ENCODE results near the gene OR2T34. TPM values are rescaled to one million over a fixed set of nuclear protein-coding genes. Genes with fewer than 3 reads are reported as not detected.

The OR2T34 gene
- polyA plus RNA-seq, 2 of the 4 experiments (the other 2 are of a cell fraction): not detected

DNA sequence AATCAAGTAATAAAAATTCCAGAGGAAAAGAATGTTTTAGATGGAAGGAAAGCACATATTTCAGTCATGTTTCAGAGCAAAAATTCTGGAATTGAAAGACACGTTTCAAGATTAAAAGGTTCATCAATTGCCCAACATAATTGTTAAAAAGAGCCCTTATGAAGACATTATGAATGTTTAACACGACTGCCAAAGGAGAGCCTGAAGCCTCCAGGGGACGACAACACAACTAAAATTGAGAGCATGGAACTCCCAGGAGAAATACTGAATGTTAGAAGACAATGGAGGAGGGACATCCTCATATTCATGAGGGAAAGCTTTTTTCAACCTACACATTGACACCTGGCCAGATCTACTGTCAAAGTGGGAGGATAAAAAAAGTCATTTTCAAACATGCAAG lies 44.3 kb upstream of the OR2T34 start (continued):
- TF ChIP-seq, protein P1, sequence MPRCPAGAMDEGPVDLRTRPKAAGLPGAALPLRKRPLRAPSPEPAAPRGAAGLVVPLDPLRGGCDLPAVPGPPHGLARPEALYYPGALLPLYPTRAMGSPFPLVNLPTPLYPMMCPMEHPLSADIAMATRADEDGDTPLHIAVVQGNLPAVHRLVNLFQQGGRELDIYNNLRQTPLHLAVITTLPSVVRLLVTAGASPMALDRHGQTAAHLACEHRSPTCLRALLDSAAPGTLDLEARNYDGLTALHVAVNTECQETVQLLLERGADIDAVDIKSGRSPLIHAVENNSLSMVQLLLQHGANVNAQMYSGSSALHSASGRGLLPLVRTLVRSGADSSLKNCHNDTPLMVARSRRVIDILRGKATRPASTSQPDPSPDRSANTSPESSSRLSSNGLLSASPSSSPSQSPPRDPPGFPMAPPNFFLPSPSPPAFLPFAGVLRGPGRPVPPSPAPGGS (IDR thresholded peaks at IDR 0.05): no peak
- TF ChIP-seq POLR2AphosphoS2 (conservative IDR thresholded peaks at IDR 0.05; ENCODE audit: low read length): no peak
- no peak for TF ChIP-seq FOSB (CRISPR knock-in tag; IDR thresholded peaks at IDR 0.05)
- TF ChIP-seq, protein P2, sequence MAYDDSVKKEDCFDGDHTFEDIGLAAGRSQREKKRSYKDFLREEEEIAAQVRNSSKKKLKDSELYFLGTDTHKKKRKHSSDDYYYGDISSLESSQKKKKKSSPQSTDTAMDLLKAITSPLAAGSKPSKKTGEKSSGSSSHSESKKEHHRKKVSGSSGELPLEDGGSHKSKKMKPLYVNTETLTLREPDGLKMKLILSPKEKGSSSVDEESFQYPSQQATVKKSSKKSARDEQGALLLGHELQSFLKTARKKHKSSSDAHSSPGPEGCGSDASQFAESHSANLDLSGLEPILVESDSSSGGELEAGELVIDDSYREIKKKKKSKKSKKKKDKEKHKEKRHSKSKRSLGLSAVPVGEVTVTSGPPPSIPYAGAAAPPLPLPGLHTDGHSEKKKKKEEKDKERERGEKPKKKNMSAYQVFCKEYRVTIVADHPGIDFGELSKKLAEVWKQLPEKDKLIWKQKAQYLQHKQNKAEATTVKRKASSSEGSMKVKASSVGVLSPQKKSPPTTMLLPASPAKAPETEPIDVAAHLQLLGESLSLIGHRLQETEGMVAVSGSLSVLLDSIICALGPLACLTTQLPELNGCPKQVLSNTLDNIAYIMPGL (CRISPR knock-in tag; IDR thresholded peaks at IDR 0.05; ENCODE audit: borderline replicate concordance): no peak
- TF ChIP-seq, protein P3, sequence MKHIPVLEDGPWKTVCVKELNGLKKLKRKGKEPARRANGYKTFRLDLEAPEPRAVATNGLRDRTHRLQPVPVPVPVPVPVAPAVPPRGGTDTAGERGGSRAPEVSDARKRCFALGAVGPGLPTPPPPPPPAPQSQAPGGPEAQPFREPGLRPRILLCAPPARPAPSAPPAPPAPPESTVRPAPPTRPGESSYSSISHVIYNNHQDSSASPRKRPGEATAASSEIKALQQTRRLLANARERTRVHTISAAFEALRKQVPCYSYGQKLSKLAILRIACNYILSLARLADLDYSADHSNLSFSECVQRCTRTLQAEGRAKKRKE (CRISPR knock-in tag; IDR thresholded peaks at IDR 0.05; ENCODE audit: low read depth): no peak

DNA sequence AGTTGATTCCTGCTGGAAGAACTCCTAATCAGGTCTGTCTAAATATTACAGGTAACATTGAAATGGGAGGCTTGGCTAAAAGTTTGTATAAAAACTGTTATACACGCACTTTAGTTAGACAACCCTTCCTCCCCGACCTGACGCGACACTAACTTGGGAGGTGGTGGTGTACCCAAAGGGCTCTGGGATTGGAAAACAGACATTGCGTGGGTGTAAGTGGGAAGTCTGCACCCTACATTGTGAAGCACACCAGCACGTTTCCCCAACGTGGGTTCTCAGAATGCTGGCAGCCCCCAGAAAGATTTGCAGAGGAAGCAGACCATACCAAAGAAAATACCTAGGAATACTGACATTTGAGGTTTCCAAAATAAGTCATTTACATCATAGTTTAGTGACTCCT lies 43.6 kb upstream of the OR2T34 start:
- POLR2A ChIA-PET: no interaction called here
- DNase-seq (ENCODE audit: low read depth in 1 of 2, low spot score in 1 of 2) (no peak), ATAC-seq (no peak), FAIRE-seq (no peak)
- Histone ChIP-seq H3K4me2 (no peak overlapping the region), H3K27ac (no peak overlapping the region), H3K4me1 (no peaks in the 10 kb centered on the region), H3K4me3 (no peak overlapping the region), H3K9me3 (no peaks in the 10 kb centered on the region)
- WGBS (ENCODE audit: missing lambda C conversion rate): 26% methylated on average over 7 of the region's 7 CpGs
- TF ChIP-seq, protein P4, sequence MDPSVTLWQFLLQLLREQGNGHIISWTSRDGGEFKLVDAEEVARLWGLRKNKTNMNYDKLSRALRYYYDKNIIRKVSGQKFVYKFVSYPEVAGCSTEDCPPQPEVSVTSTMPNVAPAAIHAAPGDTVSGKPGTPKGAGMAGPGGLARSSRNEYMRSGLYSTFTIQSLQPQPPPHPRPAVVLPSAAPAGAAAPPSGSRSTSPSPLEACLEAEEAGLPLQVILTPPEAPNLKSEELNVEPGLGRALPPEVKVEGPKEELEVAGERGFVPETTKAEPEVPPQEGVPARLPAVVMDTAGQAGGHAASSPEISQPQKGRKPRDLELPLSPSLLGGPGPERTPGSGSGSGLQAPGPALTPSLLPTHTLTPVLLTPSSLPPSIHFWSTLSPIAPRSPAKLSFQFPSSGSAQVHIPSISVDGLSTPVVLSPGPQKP (IDR thresholded peaks at IDR 0.05; ENCODE audit: low read depth, low read length): no peak
- TF ChIP-seq ESRRA (IDR thresholded peaks at IDR 0.05; ENCODE audit: borderline replicate concordance, low read length): no peak
- CTCF ChIA-PET: interaction anchor here (1.3 kb wide), 1 partner anchor 189 kb away, joined by 3 read pairs; no protein-coding TSS in a partner anchor

DNA sequence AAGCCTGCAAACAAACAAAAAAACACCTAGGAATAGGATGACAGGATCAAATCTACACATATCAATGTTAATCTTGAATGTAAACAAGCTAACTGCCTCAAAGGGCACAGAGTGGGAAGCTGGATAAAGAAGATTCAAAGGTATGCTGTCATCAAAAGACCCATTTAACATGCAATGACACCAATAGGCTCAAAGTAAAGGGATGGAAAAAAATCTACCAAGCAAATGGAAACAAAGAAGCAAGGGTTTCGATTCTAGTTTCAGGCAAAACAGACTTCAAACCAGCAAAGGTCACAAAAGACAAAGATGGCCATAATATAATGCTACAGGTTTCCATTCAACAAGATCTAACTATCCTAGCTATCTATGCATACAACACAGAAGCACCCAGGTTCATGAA lies 39.2 kb upstream of the OR2T34 start:
- Histone ChIP-seq H3K4me1 (no peaks in the 10 kb centered on the region), H3K27ac (no peak overlapping the region), H3K4me3 (no peak overlapping the region), H3K9me3 (no peaks in the 10 kb centered on the region), H3K4me2 (no peak overlapping the region)
- ATAC-seq: no peak
- no peak for FAIRE-seq
- CTCF ChIA-PET: interaction anchor here (0.9 to 2.4 kb wide), 2 partner anchors 9 to 193 kb away, joined by 3 to 10 read pairs; no protein-coding TSS in a partner anchor
- POLR2A ChIA-PET: no interaction called here
- WGBS (ENCODE audit: missing lambda C conversion rate): 0% methylated on average over 1 of the region's 1 CpG
- no peak for DNase-seq (ENCODE audit: low read depth in 1 of 2, low spot score in 1 of 2)
- TF ChIP-seq JUNB (IDR thresholded peaks at IDR 0.05) (no peak), MAZ (IDR thresholded peaks at IDR 0.05; ENCODE audit: borderline replicate concordance, low read depth, low read length) (no peak), CHD4 (IDR thresholded peaks at IDR 0.05; ENCODE audit: borderline replicate concordance) (no peak), ZC3H11A (IDR thresholded peaks at IDR 0.05) (no peak), EHF (CRISPR knock-in tag; IDR thresholded peaks at IDR 0.05) (no peak), MYC (IDR thresholded peaks at IDR 0.05; ENCODE audit: borderline replicate concordance, low read length) (no peak), ZSCAN20 (CRISPR knock-in tag; IDR thresholded peaks at IDR 0.05) (no peak), MAFK (IDR thresholded peaks at IDR 0.05; ENCODE audit: partially characterized antibody) (no peak), NR3C1 (IDR thresholded peaks at IDR 0.05) (no peak), KDM1A (IDR thresholded peaks at IDR 0.05; ENCODE audit: low read depth) (no peak), FOXS1 (CRISPR knock-in tag; IDR thresholded peaks at IDR 0.05) (no peak), JUN (IDR thresholded peaks at IDR 0.05) (no peak), CHD2 (IDR thresholded peaks at IDR 0.05; ENCODE audit: low read length, partially characterized antibody) (no peak)
- TF ChIP-seq, protein P5, sequence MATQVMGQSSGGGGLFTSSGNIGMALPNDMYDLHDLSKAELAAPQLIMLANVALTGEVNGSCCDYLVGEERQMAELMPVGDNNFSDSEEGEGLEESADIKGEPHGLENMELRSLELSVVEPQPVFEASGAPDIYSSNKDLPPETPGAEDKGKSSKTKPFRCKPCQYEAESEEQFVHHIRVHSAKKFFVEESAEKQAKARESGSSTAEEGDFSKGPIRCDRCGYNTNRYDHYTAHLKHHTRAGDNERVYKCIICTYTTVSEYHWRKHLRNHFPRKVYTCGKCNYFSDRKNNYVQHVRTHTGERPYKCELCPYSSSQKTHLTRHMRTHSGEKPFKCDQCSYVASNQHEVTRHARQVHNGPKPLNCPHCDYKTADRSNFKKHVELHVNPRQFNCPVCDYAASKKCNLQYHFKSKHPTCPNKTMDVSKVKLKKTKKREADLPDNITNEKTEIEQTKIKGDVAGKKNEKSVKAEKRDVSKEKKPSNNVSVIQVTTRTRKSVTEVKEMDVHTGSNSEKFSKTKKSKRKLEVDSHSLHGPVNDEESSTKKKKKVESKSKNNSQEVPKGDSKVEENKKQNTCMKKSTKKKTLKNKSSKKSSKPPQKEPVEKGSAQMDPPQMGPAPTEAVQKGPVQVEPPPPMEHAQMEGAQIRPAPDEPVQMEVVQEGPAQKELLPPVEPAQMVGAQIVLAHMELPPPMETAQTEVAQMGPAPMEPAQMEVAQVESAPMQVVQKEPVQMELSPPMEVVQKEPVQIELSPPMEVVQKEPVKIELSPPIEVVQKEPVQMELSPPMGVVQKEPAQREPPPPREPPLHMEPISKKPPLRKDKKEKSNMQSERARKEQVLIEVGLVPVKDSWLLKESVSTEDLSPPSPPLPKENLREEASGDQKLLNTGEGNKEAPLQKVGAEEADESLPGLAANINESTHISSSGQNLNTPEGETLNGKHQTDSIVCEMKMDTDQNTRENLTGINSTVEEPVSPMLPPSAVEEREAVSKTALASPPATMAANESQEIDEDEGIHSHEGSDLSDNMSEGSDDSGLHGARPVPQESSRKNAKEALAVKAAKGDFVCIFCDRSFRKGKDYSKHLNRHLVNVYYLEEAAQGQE (IDR thresholded peaks at IDR 0.05): no peak
- TF ChIP-seq, protein P6, sequence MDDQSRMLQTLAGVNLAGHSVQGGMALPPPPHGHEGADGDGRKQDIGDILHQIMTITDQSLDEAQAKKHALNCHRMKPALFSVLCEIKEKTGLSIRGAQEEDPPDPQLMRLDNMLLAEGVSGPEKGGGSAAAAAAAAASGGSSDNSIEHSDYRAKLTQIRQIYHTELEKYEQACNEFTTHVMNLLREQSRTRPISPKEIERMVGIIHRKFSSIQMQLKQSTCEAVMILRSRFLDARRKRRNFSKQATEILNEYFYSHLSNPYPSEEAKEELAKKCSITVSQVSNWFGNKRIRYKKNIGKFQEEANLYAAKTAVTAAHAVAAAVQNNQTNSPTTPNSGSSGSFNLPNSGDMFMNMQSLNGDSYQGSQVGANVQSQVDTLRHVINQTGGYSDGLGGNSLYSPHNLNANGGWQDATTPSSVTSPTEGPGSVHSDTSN (IDR thresholded peaks at IDR 0.05): no peak
- TF ChIP-seq, protein P7, sequence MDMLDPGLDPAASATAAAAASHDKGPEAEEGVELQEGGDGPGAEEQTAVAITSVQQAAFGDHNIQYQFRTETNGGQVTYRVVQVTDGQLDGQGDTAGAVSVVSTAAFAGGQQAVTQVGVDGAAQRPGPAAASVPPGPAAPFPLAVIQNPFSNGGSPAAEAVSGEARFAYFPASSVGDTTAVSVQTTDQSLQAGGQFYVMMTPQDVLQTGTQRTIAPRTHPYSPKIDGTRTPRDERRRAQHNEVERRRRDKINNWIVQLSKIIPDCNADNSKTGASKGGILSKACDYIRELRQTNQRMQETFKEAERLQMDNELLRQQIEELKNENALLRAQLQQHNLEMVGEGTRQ (IDR thresholded peaks at IDR 0.05): no peak
- TF ChIP-seq, protein P1 (IDR thresholded peaks at IDR 0.05): no peak

Measured in A549 (cell line).